Ectodermal cell (in vitro differentiated cells): ENCODE results near the gene GSTT2B.
"Not testable (repeated sequence)": the region's sequence is repeated elsewhere in the genome, so short reads cannot be mapped to it uniquely, and the experiment has no call there.

Experiments
- H3K27ac ChIP-seq: 2 replicates; pipeline ENCODE4 v1.7.0; 2013; ENCODE audit warnings: mild to moderate bottlenecking, low read depth, low read length; ENCODE audit not compliant: insufficient read depth, poor library complexity, severe bottlenecking
- H3K27me3 ChIP-seq: 2 replicates; pipeline ENCODE4 v1.7.0; 2013; ENCODE audit warnings: mild to moderate bottlenecking, low read length; ENCODE audit not compliant: insufficient read depth, control insufficient read depth, poor library complexity, severe bottlenecking
- H3K36me3 ChIP-seq: one replicate; pipeline ENCODE4 v1.7.0; 2013; ENCODE audit warnings: low read length; ENCODE audit not compliant: control insufficient read depth, insufficient read depth
- H3K4me1 ChIP-seq: one replicate; pipeline ENCODE4 v1.7.0; 2013; ENCODE audit warnings: low read length; ENCODE audit not compliant: control insufficient read depth, insufficient read depth
- H3K4me3 ChIP-seq: 2 replicates; pipeline ENCODE4 v1.7.0; 2013; ENCODE audit warnings: low read depth, low read length, control low read depth; ENCODE audit not compliant: insufficient read depth
- H3K9me3 ChIP-seq: 2 replicates; pipeline ENCODE4 v1.7.0; 2013; ENCODE audit warnings: mild to moderate bottlenecking, low read length, moderate library complexity; ENCODE audit not compliant: control insufficient read depth
- WGBS, 2 experiments: methylation state at CpG; one replicate each; pipeline ENCODE4 v1.1.7; 2013; ENCODE audit warnings: missing lambda C conversion rate in 2 of 2; 5-methylcytosine and 5-hydroxymethylcytosine counted together

The GSTT2B gene

GRCh38 chr22:23915290-23915689 is 45.7 kb downstream of the GSTT2B start:
- no peaks in the 10 kb centered on the region for H3K36me3 ChIP-seq
- no peak overlapping the region for H3K27ac ChIP-seq
- H3K9me3 ChIP-seq: no peaks in the 10 kb centered on the region
- H3K4me3 ChIP-seq: no peak overlapping the region
- H3K4me1 ChIP-seq: no peaks in the 10 kb centered on the region
- 98 to 100% methylated on average over 3 of the region's 3 CpGs for WGBS, 2 experiments
- H3K27me3 ChIP-seq: no peaks in the 10 kb centered on the region

- 22 to 27% methylated on average over 42 to 44 of the region's 44 CpGs for WGBS, 2 experiments
- H3K36me3 ChIP-seq: no peaks in the 10 kb centered on the region
- peak overlapping the region; percentile 28 for H3K4me3 ChIP-seq
- H3K4me1 ChIP-seq: no peaks in the 10 kb centered on the region
- no peaks in the 10 kb centered on the region for H3K27me3 ChIP-seq
- no peaks in the 10 kb centered on the region for H3K9me3 ChIP-seq
- H3K27ac ChIP-seq: peak overlapping the region; percentile 62
Observed at GRCh38 chr22:23913661-23914353, 47.2 kb downstream of the GSTT2B start.

- Histone ChIP-seq H3K4me1 (no peaks in the 10 kb centered on the region), H3K27me3 (no peaks in the 10 kb centered on the region), H3K36me3 (no peaks in the 10 kb centered on the region), H3K4me3 (peak overlapping the region; percentile 28), H3K27ac (peak overlapping the region; percentile 62), H3K9me3 (no peaks in the 10 kb centered on the region)
- WGBS, 2 experiments: 35 to 43% methylated on average over 1 of the region's 1 CpG
Observed at GRCh38 chr22:23913306-23913660, 47.7 kb downstream of the GSTT2B start.

- Histone ChIP-seq H3K4me1 (no peaks in the 10 kb centered on the region), H3K4me3 (no peak overlapping the region), H3K27ac (no peak overlapping the region), H3K27me3 (no peaks in the 10 kb centered on the region), H3K36me3 (no peaks in the 10 kb centered on the region), H3K9me3 (no peaks in the 10 kb centered on the region)
- WGBS, 2 experiments: 93 to 95% methylated on average over 9 of the region's 9 CpGs
Observed at GRCh38 chr22:23912293-23912903, 48.6 kb downstream of the GSTT2B start.

- no peaks in the 10 kb centered on the region for H3K36me3 ChIP-seq
- no peaks in the 10 kb centered on the region for H3K9me3 ChIP-seq
- no peaks in the 10 kb centered on the region for H3K4me1 ChIP-seq
- no peak overlapping the region for H3K27ac ChIP-seq
- H3K4me3 ChIP-seq: no peak overlapping the region
- H3K27me3 ChIP-seq: no peaks in the 10 kb centered on the region
- WGBS, 2 experiments: 96 to 97% methylated on average over 12 of the region's 12 CpGs
Observed at GRCh38 chr22:23911318-23911980, 49.5 kb downstream of the GSTT2B start.

GRCh38 chr22:23910496-23911190 is 50.4 kb downstream of the GSTT2B start:
- WGBS, 2 experiments: 90 to 93% methylated on average over 3 of the region's 3 CpGs
- H3K4me1 ChIP-seq: no peaks in the 10 kb centered on the region
- no peaks in the 10 kb centered on the region for H3K27me3 ChIP-seq
- H3K9me3 ChIP-seq: no peaks in the 10 kb centered on the region
- no peak overlapping the region for H3K4me3 ChIP-seq
- H3K36me3 ChIP-seq: no peaks in the 10 kb centered on the region
- no peak overlapping the region for H3K27ac ChIP-seq

GRCh38 chr22:23909296-23909898 is 51.6 kb downstream of the GSTT2B start:
- no peaks in the 10 kb centered on the region for H3K27me3 ChIP-seq
- WGBS, 2 experiments: 89% methylated on average over 5 to 6 of the region's 6 CpGs
- no peaks in the 10 kb centered on the region for H3K9me3 ChIP-seq
- H3K36me3 ChIP-seq: no peaks in the 10 kb centered on the region
- no peak overlapping the region for H3K27ac ChIP-seq
- H3K4me3 ChIP-seq: no peak overlapping the region
- no peaks in the 10 kb centered on the region for H3K4me1 ChIP-seq

- no peaks in the 10 kb centered on the region for H3K27me3 ChIP-seq
- H3K9me3 ChIP-seq: no peaks in the 10 kb centered on the region
- no peak overlapping the region for H3K4me3 ChIP-seq
- no peaks in the 10 kb centered on the region for H3K4me1 ChIP-seq
- no peak overlapping the region for H3K27ac ChIP-seq
- no peaks in the 10 kb centered on the region for H3K36me3 ChIP-seq
- WGBS, 2 experiments: 79 to 81% methylated on average over 11 of the region's 11 CpGs
Observed at GRCh38 chr22:23908587-23909205, 52.3 kb downstream of the GSTT2B start.

- not testable (repeated sequence) for H3K4me1 ChIP-seq, H3K9me3 ChIP-seq, H3K36me3 ChIP-seq, H3K4me3 ChIP-seq, H3K27me3 ChIP-seq, H3K27ac ChIP-seq
- WGBS, 2 experiments: 68% methylated on average over 9 of the region's 10 CpGs
Observed at GRCh38 chr22:23907423-23907822, 53.6 kb downstream of the GSTT2B start.
